ENCODE data around the gene IMMP2L.
"Not testable (repeated sequence)": the region's sequence is repeated elsewhere in the genome, so short reads cannot be mapped to it uniquely, and the experiment has no call there.

Gene IMMP2L

DNA sequence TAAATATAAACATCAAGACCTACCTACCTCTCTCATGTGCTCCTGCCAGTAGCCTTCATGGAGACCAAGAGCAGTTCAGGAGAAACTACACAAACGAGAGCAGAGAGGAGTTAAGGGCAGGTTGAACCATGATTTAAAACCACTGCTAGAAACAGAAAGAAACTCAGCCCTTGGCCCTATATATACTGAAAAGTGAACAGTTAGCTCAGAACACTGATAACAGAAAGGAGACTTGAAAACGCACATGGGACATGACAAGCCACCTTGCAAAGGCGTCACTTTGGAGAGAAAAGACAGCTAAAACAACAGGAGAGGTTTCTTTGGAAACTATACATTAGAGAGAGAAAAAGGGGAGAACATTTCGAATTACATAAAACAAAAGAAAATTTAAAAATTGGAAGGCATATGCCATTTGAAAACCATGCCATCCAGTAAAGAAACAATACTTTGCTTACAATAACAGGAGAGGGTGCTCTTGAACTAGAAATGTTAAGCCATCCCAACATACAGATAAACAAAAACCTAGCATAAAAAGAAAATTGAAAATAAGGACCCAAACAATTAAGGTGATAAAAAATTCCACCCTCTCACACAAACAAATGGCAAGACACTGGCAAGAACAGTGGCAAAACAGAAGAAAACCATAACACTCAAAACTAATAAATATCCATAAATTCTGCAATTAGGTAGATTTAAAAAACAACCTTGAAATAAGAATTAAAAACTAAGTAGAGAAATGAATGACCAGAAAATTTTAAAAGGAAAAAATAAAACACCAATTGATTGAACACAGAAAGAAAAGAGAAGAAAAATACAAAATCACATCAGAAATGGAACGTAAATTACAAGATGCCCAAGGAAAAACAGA, 232.7 kb downstream of the IMMP2L start:
- H3K4me3 ChIP-seq (ENCODE audit: low read length) = no peak overlapping the region
- H3K36me3 ChIP-seq (ENCODE audit: control insufficient read depth, insufficient read depth, low read length) = no peaks in the 10 kb centered on the region
- H3K27ac ChIP-seq (ENCODE audit: low read depth, low read length) = no peak overlapping the region
- no peaks in the 10 kb centered on the region for H3K4me1 ChIP-seq (ENCODE audit: control insufficient read depth, insufficient read depth, low read length)
- H3K27me3 ChIP-seq (ENCODE audit: control insufficient read depth, insufficient read depth, low read length) = no peaks in the 10 kb centered on the region
- H3K9ac ChIP-seq (ENCODE audit: low read length) = no peak overlapping the region

DNA sequence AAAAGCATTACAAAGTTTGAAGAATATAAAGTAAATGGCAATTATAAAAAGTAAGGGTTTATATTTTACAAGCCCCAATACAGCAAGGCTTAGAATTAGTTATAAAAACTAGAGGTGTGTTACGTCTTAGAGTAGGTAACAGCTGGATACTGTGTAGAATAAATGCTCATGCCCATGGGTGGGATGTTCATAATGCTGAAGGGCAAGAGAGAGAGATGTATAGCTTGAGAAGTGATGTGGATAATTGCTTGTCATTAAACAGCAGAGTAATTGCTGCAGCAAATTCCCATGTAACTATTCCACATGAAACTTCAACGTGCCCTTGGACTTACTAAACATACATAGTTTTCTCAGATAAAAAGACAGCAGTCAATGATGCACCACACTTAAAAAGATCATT, 233.8 kb downstream of the IMMP2L start:
- Histone ChIP-seq H3K27ac (ENCODE audit: low read depth, low read length) (no peak overlapping the region), H3K27me3 (ENCODE audit: control insufficient read depth, insufficient read depth, low read length) (no peaks in the 10 kb centered on the region), H3K9ac (ENCODE audit: low read length) (no peak overlapping the region), H3K36me3 (ENCODE audit: control insufficient read depth, insufficient read depth, low read length) (no peaks in the 10 kb centered on the region), H3K4me3 (ENCODE audit: low read length) (no peak overlapping the region), H3K4me1 (ENCODE audit: control insufficient read depth, insufficient read depth, low read length) (no peaks in the 10 kb centered on the region)

GRCh38 chr7:111324776-111325175, 237.5 kb downstream of the IMMP2L start:
- H3K4me1 ChIP-seq (ENCODE audit: control insufficient read depth, insufficient read depth, low read length) = no peaks in the 10 kb centered on the region
- no peaks in the 10 kb centered on the region for H3K27me3 ChIP-seq (ENCODE audit: control insufficient read depth, insufficient read depth, low read length)
- no peaks in the 10 kb centered on the region for H3K36me3 ChIP-seq (ENCODE audit: control insufficient read depth, insufficient read depth, low read length)
- H3K4me3 ChIP-seq (ENCODE audit: low read length) = no peak overlapping the region
- no peak overlapping the region for H3K27ac ChIP-seq (ENCODE audit: low read depth, low read length)
- no peak overlapping the region for H3K9ac ChIP-seq (ENCODE audit: low read length)

DNA sequence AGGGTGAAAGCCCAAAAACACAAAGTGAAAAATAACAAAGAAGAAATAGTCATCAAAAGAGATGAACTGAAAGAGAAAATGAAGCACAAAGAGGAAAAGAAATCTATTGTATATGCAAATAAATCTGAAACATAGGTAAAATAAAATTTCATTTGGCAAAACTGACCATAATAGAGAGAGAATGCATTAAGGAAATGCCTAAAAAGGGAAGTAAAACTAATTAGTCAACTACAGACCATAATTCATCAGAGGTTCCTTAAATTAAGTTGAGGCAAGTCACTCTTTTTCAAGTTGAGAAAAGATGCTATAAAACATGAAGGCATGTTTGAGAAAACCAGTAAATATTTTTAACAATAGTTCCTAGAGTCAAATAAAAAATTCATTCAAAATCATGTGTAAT, 238.1 kb downstream of the IMMP2L start:
- Histone ChIP-seq H3K4me3 (ENCODE audit: low read length) (no peak overlapping the region), H3K4me1 (ENCODE audit: control insufficient read depth, insufficient read depth, low read length) (no peaks in the 10 kb centered on the region), H3K27me3 (ENCODE audit: control insufficient read depth, insufficient read depth, low read length) (no peaks in the 10 kb centered on the region), H3K36me3 (ENCODE audit: control insufficient read depth, insufficient read depth, low read length) (no peaks in the 10 kb centered on the region), H3K27ac (ENCODE audit: low read depth, low read length) (no peak overlapping the region), H3K9ac (ENCODE audit: low read length) (no peak overlapping the region)

- H3K36me3 ChIP-seq (ENCODE audit: control insufficient read depth, insufficient read depth, low read length); H3K4me1 ChIP-seq (ENCODE audit: control insufficient read depth, insufficient read depth, low read length); H3K4me3 ChIP-seq (ENCODE audit: low read length); H3K27me3 ChIP-seq (ENCODE audit: control insufficient read depth, insufficient read depth, low read length); H3K9ac ChIP-seq (ENCODE audit: low read length); H3K27ac ChIP-seq (ENCODE audit: low read depth, low read length): not testable (repeated sequence)
Measured at GRCh38 chr7:111323670-111324069, 238.6 kb downstream of the IMMP2L start.

GRCh38 chr7:111320133-111320532, 242.2 kb downstream of the IMMP2L start:
- Histone ChIP-seq H3K36me3 (ENCODE audit: control insufficient read depth, insufficient read depth, low read length) (no peaks in the 10 kb centered on the region), H3K9ac (ENCODE audit: low read length) (no peak overlapping the region), H3K4me3 (ENCODE audit: low read length) (no peak overlapping the region), H3K4me1 (ENCODE audit: control insufficient read depth, insufficient read depth, low read length) (no peaks in the 10 kb centered on the region), H3K27ac (ENCODE audit: low read depth, low read length) (no peak overlapping the region), H3K27me3 (ENCODE audit: control insufficient read depth, insufficient read depth, low read length) (no peaks in the 10 kb centered on the region)

DNA sequence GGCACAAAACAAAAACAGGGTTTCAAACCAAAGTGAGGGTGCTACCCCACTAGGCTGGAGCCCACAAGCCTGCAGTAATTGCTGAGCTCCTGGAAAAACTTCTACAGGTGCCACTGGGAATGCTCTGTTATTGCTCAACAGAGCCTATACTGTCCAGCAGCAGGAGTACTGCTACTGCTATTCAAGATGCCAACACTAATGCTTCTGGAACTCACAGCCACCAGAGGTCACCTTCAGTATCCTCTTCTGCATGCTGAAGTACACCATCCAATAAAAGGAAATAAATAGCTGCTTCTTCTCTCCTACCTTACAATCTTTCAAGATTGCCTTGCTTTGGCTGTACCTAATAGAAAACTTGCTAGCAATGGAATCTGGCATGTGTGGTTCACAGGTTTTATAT, 249.3 kb downstream of the IMMP2L start:
- Histone ChIP-seq H3K9ac (ENCODE audit: low read length) (no peak overlapping the region), H3K4me1 (ENCODE audit: control insufficient read depth, insufficient read depth, low read length) (no peaks in the 10 kb centered on the region), H3K27ac (ENCODE audit: low read depth, low read length) (no peak overlapping the region), H3K27me3 (ENCODE audit: control insufficient read depth, insufficient read depth, low read length) (no peaks in the 10 kb centered on the region), H3K4me3 (ENCODE audit: low read length) (no peak overlapping the region), H3K36me3 (ENCODE audit: control insufficient read depth, insufficient read depth, low read length) (no peaks in the 10 kb centered on the region)

DNA sequence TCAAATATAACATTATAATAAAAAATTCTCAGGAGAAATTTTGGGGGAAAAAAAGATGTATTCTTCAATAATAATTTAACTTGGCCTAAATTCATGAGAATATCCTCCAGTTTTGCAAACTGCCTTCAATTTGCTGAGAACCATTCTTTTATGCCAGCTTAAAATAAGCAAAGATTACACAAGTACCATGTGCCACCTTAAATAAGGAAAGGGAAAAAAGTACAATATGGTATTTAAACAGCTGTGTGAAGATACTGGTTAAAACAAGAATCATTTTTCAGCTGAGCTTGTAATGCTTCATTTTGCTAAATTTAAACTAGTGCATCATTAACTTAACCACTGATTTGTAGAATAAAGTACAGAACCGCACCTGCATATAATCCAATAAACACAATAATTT, 253.6 kb downstream of the IMMP2L start:
- Histone ChIP-seq H3K27ac (ENCODE audit: low read depth, low read length) (no peak overlapping the region), H3K36me3 (ENCODE audit: control insufficient read depth, insufficient read depth, low read length) (no peaks in the 10 kb centered on the region), H3K27me3 (ENCODE audit: control insufficient read depth, insufficient read depth, low read length) (no peaks in the 10 kb centered on the region), H3K4me1 (ENCODE audit: control insufficient read depth, insufficient read depth, low read length) (no peaks in the 10 kb centered on the region), H3K9ac (ENCODE audit: low read length) (no peak overlapping the region), H3K4me3 (ENCODE audit: low read length) (no peak overlapping the region)

DNA sequence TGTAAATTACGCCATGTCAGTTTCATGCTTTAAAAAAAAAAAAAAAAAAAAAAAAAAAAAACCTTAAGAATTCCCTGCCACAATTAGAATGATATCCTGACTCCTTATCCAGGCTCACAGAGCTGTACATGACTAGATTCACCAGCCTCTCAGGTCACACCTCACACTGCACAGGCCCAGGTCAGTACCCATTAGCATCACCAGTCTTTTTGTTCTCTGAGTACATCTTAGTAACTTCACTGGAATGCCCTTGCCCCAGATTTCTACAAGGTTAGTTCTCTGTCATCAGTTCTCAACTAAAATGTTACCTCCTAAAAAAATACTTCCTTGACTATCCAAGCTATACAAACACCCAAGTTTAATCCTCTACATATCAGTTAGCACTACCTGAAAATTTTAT, 260.4 kb downstream of the IMMP2L start:
- H3K27me3 ChIP-seq (ENCODE audit: control insufficient read depth, insufficient read depth, low read length) = no peaks in the 10 kb centered on the region
- no peak overlapping the region for H3K27ac ChIP-seq (ENCODE audit: low read depth, low read length)
- no peak overlapping the region for H3K9ac ChIP-seq (ENCODE audit: low read length)
- H3K36me3 ChIP-seq (ENCODE audit: control insufficient read depth, insufficient read depth, low read length) = no peaks in the 10 kb centered on the region
- H3K4me3 ChIP-seq (ENCODE audit: low read length) = no peak overlapping the region
- H3K4me1 ChIP-seq (ENCODE audit: control insufficient read depth, insufficient read depth, low read length) = no peaks in the 10 kb centered on the region

GRCh38 chr7:111294494-111294893, 267.8 kb downstream of the IMMP2L start:
- no peak overlapping the region for H3K4me3 ChIP-seq (ENCODE audit: low read length)
- no peaks in the 10 kb centered on the region for H3K4me1 ChIP-seq (ENCODE audit: control insufficient read depth, insufficient read depth, low read length)
- H3K27ac ChIP-seq (ENCODE audit: low read depth, low read length) = no peak overlapping the region
- H3K27me3 ChIP-seq (ENCODE audit: control insufficient read depth, insufficient read depth, low read length) = no peaks in the 10 kb centered on the region
- H3K9ac ChIP-seq (ENCODE audit: low read length) = no peak overlapping the region
- no peaks in the 10 kb centered on the region for H3K36me3 ChIP-seq (ENCODE audit: control insufficient read depth, insufficient read depth, low read length)

DNA sequence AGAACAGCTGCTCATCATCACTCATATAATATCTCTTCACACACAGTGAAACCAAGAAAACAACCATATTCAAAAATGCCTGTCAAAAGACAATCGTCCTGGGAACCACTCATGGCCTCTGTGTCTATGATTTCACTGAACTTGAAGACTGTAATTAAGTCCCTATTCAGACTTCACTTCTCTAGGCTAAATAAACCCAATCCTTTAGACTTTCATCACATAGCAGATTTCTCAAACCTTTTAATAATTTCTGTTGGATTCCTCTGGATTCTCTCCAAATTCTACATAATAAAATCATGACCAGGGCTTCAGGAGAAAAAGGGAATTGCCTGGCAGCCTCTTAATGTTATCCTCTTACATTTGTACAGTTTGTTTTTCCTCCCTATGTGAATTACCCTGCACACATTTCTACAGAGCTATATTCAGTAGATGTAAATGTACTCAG, 270.2 kb downstream of the IMMP2L start:
- Histone ChIP-seq H3K27ac (ENCODE audit: low read depth, low read length) (no peak overlapping the region), H3K4me1 (ENCODE audit: control insufficient read depth, insufficient read depth, low read length) (no peaks in the 10 kb centered on the region), H3K4me3 (ENCODE audit: low read length) (no peak overlapping the region), H3K36me3 (ENCODE audit: control insufficient read depth, insufficient read depth, low read length) (no peaks in the 10 kb centered on the region), H3K27me3 (ENCODE audit: control insufficient read depth, insufficient read depth, low read length) (no peaks in the 10 kb centered on the region), H3K9ac (ENCODE audit: low read length) (no peak overlapping the region)

DNA sequence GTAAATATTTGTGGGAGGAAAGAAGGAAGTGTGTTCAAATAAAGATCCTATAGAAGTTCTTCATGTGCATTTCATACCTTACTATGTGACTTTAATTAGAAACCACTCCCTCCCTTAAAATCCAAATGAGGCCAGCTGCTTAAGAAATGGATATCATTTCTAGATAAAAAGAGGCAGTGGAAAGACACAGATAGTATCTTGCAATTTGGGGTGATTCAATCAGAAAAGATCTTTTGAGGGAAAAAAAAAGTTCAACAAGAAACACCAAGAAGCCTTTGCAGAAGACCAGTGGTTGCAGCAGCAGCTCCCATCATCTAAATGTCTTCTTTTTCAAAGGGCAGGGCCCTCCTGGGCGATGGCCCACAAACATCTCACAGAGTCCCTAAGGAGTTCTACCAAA, 271.3 kb downstream of the IMMP2L start:
- Histone ChIP-seq H3K9ac (ENCODE audit: low read length) (no peak overlapping the region), H3K27me3 (ENCODE audit: control insufficient read depth, insufficient read depth, low read length) (no peaks in the 10 kb centered on the region), H3K4me3 (ENCODE audit: low read length) (no peak overlapping the region), H3K27ac (ENCODE audit: low read depth, low read length) (no peak overlapping the region), H3K4me1 (ENCODE audit: control insufficient read depth, insufficient read depth, low read length) (no peaks in the 10 kb centered on the region), H3K36me3 (ENCODE audit: control insufficient read depth, insufficient read depth, low read length) (no peaks in the 10 kb centered on the region)

- Histone ChIP-seq H3K4me1 (ENCODE audit: control insufficient read depth, insufficient read depth, low read length) (no peaks in the 10 kb centered on the region), H3K27me3 (ENCODE audit: control insufficient read depth, insufficient read depth, low read length) (no peaks in the 10 kb centered on the region), H3K4me3 (ENCODE audit: low read length) (no peak overlapping the region), H3K9ac (ENCODE audit: low read length) (no peak overlapping the region), H3K36me3 (ENCODE audit: control insufficient read depth, insufficient read depth, low read length) (no peaks in the 10 kb centered on the region), H3K27ac (ENCODE audit: low read depth, low read length) (no peak overlapping the region)
Measured at GRCh38 chr7:111290419-111290818, 271.9 kb downstream of the IMMP2L start.

Data from rectal smooth muscle tissue (tissue), 1 donor.